HG02678 (cell line): ENCODE results near the gene CCND1.

Experiments
- ATAC-seq: cut with Tn5 transposase; IDR thresholded peaks from one replicate; pipeline ENCODE4 v1.9.1; 2021; ENCODE audit warnings: mild to moderate bottlenecking, moderate library complexity; ENCODE audit not compliant: unreplicated experiment

The CCND1 gene

DNA sequence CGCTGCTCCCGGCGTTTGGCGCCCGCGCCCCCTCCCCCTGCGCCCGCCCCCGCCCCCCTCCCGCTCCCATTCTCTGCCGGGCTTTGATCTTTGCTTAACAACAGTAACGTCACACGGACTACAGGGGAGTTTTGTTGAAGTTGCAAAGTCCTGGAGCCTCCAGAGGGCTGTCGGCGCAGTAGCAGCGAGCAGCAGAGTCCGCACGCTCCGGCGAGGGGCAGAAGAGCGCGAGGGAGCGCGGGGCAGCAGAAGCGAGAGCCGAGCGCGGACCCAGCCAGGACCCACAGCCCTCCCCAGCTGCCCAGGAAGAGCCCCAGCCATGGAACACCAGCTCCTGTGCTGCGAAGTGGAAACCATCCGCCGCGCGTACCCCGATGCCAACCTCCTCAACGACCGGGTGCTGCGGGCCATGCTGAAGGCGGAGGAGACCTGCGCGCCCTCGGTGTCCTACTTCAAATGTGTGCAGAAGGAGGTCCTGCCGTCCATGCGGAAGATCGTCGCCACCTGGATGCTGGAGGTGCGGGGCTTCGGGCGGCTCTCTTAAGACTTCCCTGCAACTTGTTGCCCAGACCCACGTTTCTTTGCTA, at the start of gene CCND1:
CCND1 (plus strand) TSS at position 162 of the 587 bp plus-strand sequence; CDS start at position 320, 158 bp downstream.
- ATAC-seq = no peak

DNA sequence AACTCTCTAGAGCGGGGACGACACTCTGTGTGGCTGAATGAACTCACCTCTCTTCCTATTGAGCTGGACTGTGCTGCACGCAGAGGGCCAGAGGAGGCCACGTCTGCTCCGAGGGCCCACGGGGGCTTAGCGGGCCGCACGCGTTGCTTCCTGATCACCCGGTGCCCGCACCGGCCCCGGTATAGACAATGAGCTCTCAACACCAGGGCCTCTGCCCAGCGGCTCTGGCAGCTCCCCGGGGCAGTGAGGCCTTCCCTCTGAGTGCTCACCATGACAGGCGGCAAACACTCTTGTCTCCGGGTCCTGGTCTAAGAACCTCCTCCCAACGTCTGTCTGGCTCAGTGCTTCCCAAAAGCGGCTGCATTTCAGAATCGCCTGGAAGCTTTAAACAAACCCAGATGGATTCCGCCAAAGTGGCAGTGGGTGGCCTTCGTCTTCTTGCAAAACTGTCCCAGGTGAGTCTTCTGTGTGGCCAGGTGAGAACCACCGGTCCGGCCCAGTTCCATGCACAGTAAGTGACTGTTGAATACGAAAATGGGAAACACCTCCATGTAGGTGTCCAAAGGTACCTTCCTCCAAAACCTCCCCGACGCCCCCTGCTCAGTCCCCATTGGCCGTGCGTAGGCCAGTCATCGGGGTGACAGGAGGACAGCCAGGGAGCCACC, 47.8 kb upstream of the CCND1 start:
- no peak for ATAC-seq

DNA sequence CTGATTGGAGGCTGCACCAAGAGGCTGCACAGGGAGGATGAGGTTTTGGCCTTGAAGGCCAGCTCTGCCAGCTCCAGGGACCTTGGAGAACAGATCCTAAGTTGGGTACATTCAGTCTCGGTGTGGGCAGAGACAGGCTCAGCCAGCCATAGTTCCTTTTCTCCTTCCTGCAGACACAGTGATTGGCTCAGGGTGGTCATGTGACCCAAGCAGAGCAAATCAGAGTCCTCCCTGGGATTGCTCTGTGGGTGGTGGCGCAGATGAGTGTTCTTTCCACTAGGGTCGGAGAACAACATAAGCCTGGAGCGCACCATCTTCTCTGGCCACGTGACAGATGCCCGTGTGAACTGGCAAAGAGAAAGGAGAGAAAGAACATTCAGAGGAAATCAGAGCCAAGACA, 47.1 kb upstream of the CCND1 start:
- ATAC-seq = no peak

GRCh38 chr11:69594481-69594880, 46.5 kb upstream of the CCND1 start:
- ATAC-seq = no peak

DNA sequence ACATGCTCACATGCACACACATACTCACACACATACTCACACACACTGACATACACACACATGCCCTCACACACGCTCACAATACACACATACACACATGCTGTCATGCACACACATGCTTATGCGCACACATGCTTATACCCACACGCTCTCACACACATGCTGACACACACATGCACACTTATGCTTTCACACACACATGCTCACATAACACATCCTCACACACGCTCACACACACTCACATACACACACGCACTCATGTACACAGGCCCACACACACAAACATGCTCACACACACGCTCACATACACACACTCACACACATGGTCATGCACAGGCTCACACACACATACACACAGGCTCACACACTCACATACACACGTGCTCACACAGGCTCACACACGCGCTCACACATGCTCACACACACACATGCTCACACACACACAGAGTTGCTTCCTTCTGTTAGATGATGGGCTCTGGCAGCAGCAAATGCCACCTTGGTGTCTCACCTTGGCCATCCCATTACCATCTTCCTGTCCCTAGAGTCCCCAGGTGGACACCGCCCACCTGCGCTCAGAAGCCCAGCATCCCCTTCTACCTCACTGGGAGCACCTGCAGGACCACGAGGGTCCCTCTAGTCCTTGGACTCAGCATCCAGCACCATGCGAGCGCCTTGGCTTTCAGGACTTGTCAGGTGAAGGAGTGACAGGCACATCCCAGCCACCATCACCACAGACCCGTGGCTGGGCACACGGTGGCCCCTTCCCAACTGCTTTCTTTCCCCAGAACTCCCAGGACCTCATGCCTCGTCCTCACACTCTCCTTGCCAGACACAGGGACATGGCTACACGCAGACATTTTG, 44.9 kb upstream of the CCND1 start:
- ATAC-seq = no peak

DNA sequence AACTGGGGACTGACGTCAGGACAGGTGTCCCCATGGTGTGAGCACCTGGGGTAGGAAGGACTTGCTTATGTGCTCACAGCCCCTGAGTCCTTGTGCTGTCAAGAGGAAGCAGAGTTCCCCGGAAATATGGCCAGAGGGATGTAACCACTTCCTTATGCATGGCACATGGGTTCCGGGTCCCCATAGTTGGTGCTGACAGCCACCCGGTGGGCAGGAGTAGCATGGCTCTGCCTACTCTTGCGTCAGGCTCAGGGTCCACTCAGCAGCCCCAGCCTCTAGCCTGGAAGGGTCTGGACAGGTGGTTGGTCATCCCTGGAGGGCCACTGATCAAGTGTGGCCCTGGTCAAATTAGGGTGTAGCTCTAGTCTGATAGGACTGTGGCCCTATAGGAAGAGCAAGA, 42.8 kb upstream of the CCND1 start:
- ATAC-seq = no peak

- ATAC-seq = no peak
Measured at GRCh38 chr11:69599502-69599901, 41.5 kb upstream of the CCND1 start.

GRCh38 chr11:69600001-69600400, 41.0 kb upstream of the CCND1 start:
- ATAC-seq = no peak

DNA sequence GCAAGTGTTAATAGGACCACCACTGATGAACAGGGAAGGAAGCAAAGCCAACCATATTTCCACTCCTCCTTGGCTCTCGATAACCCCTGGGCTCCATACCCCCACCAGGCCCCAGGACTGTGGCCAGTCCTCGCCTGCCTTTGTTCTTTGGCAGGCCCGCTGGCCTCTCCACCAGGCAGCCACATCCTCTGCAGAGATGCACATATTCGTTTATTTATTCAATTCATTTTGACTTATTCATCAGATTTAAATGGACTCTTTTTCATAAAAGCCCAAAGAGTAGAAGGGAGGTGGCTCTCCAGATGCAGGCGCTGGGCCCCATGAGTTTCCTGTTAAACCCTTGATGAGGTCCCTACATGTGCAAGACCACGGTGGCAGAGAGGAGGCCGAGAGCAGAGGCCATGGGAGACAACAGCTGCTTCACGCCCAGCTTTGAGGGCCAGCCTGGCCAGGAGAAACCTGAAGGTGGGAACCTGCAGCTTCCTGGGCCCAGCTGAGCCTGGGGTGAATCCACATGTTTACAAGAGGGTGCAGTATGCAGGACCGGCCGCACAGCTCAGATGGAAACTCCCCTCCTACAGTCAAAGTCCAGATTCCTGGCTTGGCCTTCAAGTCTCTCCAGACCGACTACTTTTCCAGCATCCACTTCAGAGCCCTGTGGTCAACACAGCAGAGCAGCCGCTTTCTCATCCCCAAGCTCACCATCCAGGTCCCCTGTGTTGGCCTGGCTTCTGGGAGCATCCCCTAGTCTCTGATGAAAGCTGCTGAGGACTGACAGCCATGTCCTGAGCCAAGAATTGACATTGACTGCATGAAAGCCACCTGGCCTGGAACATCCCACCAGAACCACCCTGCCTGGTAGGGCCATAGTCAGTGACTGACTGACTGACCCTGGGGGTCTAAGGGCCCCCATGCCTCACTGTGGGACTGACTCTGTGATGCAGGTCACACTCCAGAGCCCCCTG, 39.7 kb upstream of the CCND1 start:
- no peak for ATAC-seq

GRCh38 chr11:69603111-69603836, 37.7 kb upstream of the CCND1 start:
- ATAC-seq = no peak

- no peak for ATAC-seq
Measured at GRCh38 chr11:69604055-69604454, 36.9 kb upstream of the CCND1 start.

GRCh38 chr11:69605737-69606526, 35.0 kb upstream of the CCND1 start:
- no peak for ATAC-seq

- ATAC-seq = no peak
Measured at GRCh38 chr11:69609351-69609750, 31.6 kb upstream of the CCND1 start.

DNA sequence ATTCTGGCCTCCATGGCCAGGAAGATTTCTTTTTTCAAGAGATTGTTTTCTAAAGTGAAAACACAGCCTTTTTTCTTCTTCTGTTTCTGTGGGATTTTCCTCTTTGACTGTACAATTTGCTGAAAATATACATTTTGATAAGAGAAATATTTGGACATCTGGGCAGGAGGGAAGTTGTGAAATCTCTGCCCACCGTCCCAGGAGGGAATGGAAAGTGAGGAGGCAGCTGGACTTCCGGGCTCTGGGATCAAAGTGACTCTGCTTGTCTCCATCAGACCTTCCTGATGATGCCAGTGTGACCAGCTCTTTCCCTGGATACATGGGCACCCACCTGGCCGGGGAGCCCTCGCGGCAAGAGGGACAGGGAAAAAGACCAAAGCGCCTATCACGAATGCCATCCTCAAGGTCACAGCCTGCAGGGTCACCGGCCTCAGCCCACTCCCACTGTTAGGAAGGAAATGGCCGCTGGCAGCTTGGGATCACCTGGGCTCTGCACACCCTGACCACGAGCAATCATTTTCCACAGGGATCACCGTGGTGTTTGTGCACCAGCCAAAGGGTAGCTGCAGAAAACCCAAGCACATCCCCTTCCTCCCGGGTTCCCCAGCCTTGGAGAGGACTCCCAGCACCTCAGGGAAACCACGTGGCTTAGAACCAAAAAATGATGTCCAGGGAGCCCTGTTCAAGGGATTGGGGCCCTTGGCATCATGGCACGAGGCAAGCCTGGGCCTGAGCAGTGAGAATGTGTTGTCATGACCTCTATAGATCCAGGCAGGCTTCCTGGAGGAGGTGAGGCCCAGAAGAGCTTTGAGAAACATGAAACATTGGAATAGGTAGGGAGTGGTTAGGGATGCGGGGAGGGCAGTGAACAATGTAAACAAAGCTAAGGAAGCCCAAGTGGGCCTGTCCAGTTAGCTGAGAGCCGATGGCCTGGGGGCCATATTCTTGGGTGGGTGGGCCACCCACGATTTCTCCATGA, 29.1 kb upstream of the CCND1 start:
- no peak for ATAC-seq

DNA sequence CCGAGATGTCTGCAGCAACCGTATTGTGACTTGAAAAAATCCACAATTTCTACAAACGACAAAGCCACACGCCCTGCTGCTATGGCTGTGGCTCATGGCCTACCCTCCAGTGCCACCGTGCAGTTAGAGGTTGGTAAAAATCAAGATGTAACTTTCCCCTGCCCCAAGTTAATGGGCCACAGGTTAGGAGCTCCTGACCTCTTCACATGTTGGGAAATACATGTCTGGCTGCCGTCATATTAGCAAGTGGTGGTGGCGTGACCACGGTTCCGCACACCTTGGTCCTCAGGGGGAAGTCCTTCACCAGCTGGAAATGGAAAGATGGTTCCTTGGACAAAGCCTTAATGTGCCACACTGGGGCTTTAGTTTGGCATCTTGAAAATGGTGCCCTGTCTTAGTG, 27.4 kb upstream of the CCND1 start:
- ATAC-seq = no peak

DNA sequence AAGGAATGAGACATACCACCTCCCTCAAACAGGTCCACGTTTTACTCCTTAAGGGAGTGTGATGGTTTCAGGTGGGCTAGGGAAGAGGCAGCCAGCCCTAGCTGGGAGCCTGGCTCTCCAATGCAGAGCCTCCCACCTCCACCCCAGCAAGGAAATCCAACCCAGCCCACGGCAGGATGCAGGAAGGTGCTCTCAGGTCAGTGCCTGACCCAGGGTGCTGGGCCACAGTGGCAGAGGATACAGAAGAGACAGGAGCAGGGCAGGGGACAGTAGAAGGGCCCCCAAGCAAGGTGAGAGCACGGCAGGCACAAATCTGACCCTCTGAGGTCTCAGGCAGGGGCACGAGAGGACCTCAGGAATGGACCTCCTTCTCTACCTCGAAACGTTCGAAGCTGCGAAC, 26.9 kb upstream of the CCND1 start:
- no peak for ATAC-seq

DNA sequence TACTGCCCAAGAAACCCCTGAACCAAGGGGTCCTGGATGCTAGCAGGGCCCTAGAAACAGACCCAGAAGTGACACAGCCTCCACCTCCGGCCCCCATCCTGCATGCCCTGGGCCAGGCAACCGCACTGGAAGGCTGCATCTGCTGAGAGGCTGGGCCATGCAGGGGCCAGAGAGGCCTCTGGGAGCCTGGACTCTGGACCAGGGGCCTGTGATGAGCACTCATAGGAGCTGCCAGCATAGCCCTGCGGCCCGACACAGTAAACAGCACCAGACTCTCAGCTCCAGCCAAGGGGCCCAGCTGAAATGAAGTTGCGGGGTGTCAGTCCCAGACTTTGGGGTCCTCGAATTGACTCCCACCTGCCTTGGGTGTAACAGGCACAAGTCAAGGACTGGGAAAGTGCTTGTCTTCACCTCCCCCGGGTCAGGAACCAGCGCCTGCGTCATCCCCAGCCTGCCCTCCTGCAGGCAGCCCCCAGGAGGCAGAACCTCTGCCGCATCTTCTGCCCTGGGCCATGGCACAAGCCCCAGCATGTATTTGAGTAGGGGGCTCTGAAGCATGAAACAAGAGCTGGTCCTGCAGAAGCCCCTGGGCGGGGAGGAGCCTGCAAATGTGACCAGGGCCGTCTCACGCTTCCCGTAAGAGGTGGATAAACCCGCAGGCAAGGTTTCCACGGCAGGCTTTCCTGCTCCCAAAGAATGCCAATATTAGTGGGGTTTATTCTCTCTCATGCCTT, 25.2 kb upstream of the CCND1 start:
- no peak for ATAC-seq

GRCh38 chr11:69617220-69617619, 23.7 kb upstream of the CCND1 start:
- no peak for ATAC-seq
